Spleen (tissue), 7 donors: ENCODE results near the gene KCNK5.

Experiments used
- CTCF ChIP-seq, 11 experiments: fragments of 200-600 bp in 7 of 11; fragments of 450-650 bp in 4 of 11; sonication (generic) in 4 of 11; IDR thresholded peaks in 8 of 11; conservative IDR thresholded peaks in 3 of 11; 1 replicate in 7 of 11; 2 replicates in 4 of 11; pipeline versions ENCODE4 v1.4.0 to v1.8.0; 2016 to 2021; ENCODE audit warnings: antibody characterized with exemption in 11 of 11, inconsistent platforms in 4 of 11, mild to moderate bottlenecking in 1 of 11
- POLR2A ChIP-seq, 3 donors: fragments of 450-650 bp; IDR thresholded peaks; one replicate each; pipeline ENCODE4 v1.5.1; 2017; ENCODE audit warnings: antibody characterized with exemption in 3 of 3, mild to moderate bottlenecking in 1 of 3
- POLR2AphosphoS5 ChIP-seq, 3 donors: sonication (generic); formaldehyde crosslinking; IDR thresholded peaks; one replicate each; pipeline ENCODE4 v1.5.1; 2017; ENCODE audit warnings: antibody characterized with exemption in 3 of 3
- donor health status: DM: no; HTN: no; CAD: no; lungs with moderate emphysema.
- donor health status: DM: no; HTN: no; CAD: no.
- donor health status: DM: no; HTN: no; CAD: no.

DNA sequence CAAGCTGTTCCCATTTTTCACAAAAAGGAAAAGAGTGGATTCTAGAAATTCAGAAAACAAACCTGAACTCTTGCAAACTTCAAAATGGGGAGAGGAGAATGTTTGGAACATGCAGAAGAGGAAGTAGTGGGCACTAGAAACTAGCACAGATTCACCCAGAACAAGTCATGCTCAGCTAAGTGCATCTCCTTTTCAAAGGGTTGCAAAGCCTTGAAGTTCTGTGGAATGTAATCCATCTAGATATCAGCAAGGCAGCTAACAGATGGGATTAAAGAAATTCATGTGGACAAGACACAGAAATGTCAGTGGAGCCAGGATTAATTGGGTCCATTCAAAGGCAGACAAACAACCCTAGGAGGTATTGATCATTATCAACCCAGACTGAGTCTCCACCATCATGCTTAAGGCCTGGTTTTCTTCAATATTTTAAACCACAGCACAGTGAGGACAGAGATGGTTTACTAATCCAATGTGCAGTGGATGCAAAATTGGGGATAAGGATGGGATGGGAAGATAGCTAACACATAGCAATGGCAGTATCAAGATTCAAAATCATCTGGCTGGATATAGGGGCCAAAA is 31.3 kb downstream of the KCNK5 start:
- TF ChIP-seq CTCF (IDR thresholded peaks at IDR 0.05 in 8 of 11, conservative IDR thresholded peaks at IDR 0.05 in 3 of 11) (no peak), POLR2AphosphoS5 (IDR thresholded peaks at IDR 0.05) (no peak), POLR2A (IDR thresholded peaks at IDR 0.05) (no peak)
